ENCODE measurements around the gene TCEA2.
A peak's percentile ranks its signal among the peaks of the same experiment; 100 is the strongest.

TCEA2 gene

DNA sequence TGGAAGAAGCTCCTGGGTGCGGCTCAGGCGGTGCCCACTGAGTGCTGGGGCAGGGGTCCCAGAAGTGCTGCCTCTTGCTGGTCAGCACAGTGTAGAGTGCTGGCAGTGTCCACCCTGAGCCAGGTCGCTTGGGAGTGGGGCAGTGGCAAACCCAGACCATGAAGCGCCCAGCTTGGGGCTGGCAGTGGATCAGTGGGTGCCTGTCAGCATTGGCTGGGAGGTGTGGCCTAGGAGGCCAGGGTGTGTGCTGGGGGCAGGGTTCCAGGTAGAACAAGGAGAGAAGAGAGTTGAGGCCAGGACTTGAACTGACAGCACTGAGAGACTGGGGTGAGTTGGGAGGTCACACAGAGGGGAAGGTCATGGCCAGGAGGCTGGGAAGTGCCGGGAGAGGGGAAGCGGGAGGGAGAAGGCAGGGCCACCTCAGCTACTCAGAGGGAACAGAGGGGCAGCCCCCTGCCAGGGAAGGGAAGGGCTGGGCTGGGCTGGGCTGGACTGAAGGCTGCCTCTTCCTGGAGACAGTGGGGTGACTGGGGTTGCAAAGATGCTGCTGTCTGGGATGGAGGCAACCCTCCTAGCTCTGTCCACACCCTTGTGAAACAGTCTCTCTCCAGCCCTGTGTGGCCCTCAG, 4.1 kb downstream of the TCEA2 start:
- no peak for TF ChIP-seq EZH2phosphoT487 (IDR thresholded peaks at IDR 0.05; ENCODE audit: borderline replicate concordance)
- TF ChIP-seq, protein P1, sequence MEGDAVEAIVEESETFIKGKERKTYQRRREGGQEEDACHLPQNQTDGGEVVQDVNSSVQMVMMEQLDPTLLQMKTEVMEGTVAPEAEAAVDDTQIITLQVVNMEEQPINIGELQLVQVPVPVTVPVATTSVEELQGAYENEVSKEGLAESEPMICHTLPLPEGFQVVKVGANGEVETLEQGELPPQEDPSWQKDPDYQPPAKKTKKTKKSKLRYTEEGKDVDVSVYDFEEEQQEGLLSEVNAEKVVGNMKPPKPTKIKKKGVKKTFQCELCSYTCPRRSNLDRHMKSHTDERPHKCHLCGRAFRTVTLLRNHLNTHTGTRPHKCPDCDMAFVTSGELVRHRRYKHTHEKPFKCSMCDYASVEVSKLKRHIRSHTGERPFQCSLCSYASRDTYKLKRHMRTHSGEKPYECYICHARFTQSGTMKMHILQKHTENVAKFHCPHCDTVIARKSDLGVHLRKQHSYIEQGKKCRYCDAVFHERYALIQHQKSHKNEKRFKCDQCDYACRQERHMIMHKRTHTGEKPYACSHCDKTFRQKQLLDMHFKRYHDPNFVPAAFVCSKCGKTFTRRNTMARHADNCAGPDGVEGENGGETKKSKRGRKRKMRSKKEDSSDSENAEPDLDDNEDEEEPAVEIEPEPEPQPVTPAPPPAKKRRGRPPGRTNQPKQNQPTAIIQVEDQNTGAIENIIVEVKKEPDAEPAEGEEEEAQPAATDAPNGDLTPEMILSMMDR (conservative IDR thresholded peaks at IDR 0.05; ENCODE audit: low read length), result no peak
- Histone ChIP-seq H3K9me2 (replicated peaks; ENCODE audit: low read depth, low read length) (no peaks in the 10 kb centered on the region), H3K4me2 (ENCODE audit: low read depth, low read length, poor library complexity, severe bottlenecking) (peak overlapping the region; percentile 83), H2AFZ (ENCODE audit: low read length) (no peak overlapping the region), H3K79me2 (ENCODE audit: insufficient read depth, low read length) (peaks cover 15% of the 10 kb centered on the region; the same call in 1 of the 2 replicates), H3K36me3 (ENCODE audit: insufficient read depth, low read length) (no peaks in the 10 kb centered on the region), H3K27me3 (ENCODE audit: insufficient read depth, low read length, poor library complexity, severe bottlenecking) (no peaks in the 10 kb centered on the region), H3K9ac (ENCODE audit: low read depth, low read length, poor library complexity, severe bottlenecking) (peak overlapping the region; percentile 20), H3K4me1 (ENCODE audit: insufficient read depth, low read length, poor library complexity, severe bottlenecking) (peaks cover 60% of the 10 kb centered on the region), H4K20me1 (ENCODE audit: insufficient read depth, low read length, poor library complexity, severe bottlenecking) (no peaks in the 10 kb centered on the region), H3K4me3 (ENCODE audit: low read length, poor library complexity, severe bottlenecking) (no peak overlapping the region), H3K9me3 (ENCODE audit: insufficient read depth, low read depth, low read length) (no peaks in the 10 kb centered on the region), H3F3A (ENCODE audit: low read depth) (no peaks in the 10 kb centered on the region)

GRCh38 chr20:64067733-64068307, 4.8 kb downstream of the TCEA2 start:
- peak overlapping the region; percentile 20 for H3K9ac ChIP-seq (ENCODE audit: low read depth, low read length, poor library complexity, severe bottlenecking)

GRCh38 chr20:64068386-64069208, 5.6 kb downstream of the TCEA2 start:
- TF ChIP-seq, protein P1 (conservative IDR thresholded peaks at IDR 0.05; ENCODE audit: low read length), result no peak
- TF ChIP-seq EZH2phosphoT487 (IDR thresholded peaks at IDR 0.05; ENCODE audit: borderline replicate concordance), result no peak
- no peaks in the 10 kb centered on the region for H3K9me2 ChIP-seq (replicated peaks; ENCODE audit: low read depth, low read length)
- peaks cover 56% of the 10 kb centered on the region for H3K4me1 ChIP-seq (ENCODE audit: insufficient read depth, low read length, poor library complexity, severe bottlenecking)
- H3K4me3 ChIP-seq (ENCODE audit: low read length, poor library complexity, severe bottlenecking), result no peak overlapping the region
- H2AFZ ChIP-seq (ENCODE audit: low read length), result no peak overlapping the region
- no peaks in the 10 kb centered on the region for H3F3A ChIP-seq (ENCODE audit: low read depth)
- H3K4me2 ChIP-seq (ENCODE audit: low read depth, low read length, poor library complexity, severe bottlenecking), result peak overlapping the region; percentile 32
- no peak overlapping the region for H3K9ac ChIP-seq (ENCODE audit: low read depth, low read length, poor library complexity, severe bottlenecking)
- peaks cover 9% of the 10 kb centered on the region; the same call in 1 of the 2 replicates for H3K79me2 ChIP-seq (ENCODE audit: insufficient read depth, low read length)
- no peaks in the 10 kb centered on the region for H3K36me3 ChIP-seq (ENCODE audit: insufficient read depth, low read length)
- H4K20me1 ChIP-seq (ENCODE audit: insufficient read depth, low read length, poor library complexity, severe bottlenecking), result no peaks in the 10 kb centered on the region
- no peaks in the 10 kb centered on the region for H3K27me3 ChIP-seq (ENCODE audit: insufficient read depth, low read length, poor library complexity, severe bottlenecking)
- H3K9me3 ChIP-seq (ENCODE audit: insufficient read depth, low read depth, low read length), result no peaks in the 10 kb centered on the region

More at GRCh38 chr20:64067733-64068307, 4.8 kb downstream of the TCEA2 start:
- Histone ChIP-seq H3K9me2 (replicated peaks; ENCODE audit: low read depth, low read length) (no peaks in the 10 kb centered on the region), H2AFZ (ENCODE audit: low read length) (no peak overlapping the region), H3K79me2 (ENCODE audit: insufficient read depth, low read length) (peaks cover 15% of the 10 kb centered on the region; the same call in 1 of the 2 replicates), H3F3A (ENCODE audit: low read depth) (no peaks in the 10 kb centered on the region), H3K9me3 (ENCODE audit: insufficient read depth, low read depth, low read length) (no peaks in the 10 kb centered on the region), H3K4me1 (ENCODE audit: insufficient read depth, low read length, poor library complexity, severe bottlenecking) (peaks cover 56% of the 10 kb centered on the region), H3K36me3 (ENCODE audit: insufficient read depth, low read length) (no peaks in the 10 kb centered on the region), H3K27me3 (ENCODE audit: insufficient read depth, low read length, poor library complexity, severe bottlenecking) (no peaks in the 10 kb centered on the region), H4K20me1 (ENCODE audit: insufficient read depth, low read length, poor library complexity, severe bottlenecking) (no peaks in the 10 kb centered on the region), H3K4me2 (ENCODE audit: low read depth, low read length, poor library complexity, severe bottlenecking) (peak overlapping the region; percentile 32), H3K4me3 (ENCODE audit: low read length, poor library complexity, severe bottlenecking) (no peak overlapping the region)
- TF ChIP-seq, protein P1 (conservative IDR thresholded peaks at IDR 0.05; ENCODE audit: low read length), result no peak
- no peak for TF ChIP-seq EZH2phosphoT487 (IDR thresholded peaks at IDR 0.05; ENCODE audit: borderline replicate concordance)
